Subcutaneous adipose tissue (tissue), 4 donors: ENCODE results near the gene CSNK1G1. TPM values are rescaled to one million over a fixed set of nuclear protein-coding genes. Genes with fewer than 3 reads are reported as not detected.

Experiments used
- total RNA-seq, 4 donors: library from RNA; depleted of rRNA; stranded (reverse); fragments of >200 nt; gene quantifications; one replicate each; pipeline ENCODE4 v1.1.0, GENCODE V29; 2016
- TF ChIP-seq, protein P1 (sequence below): fragments of 450-650 bp; IDR thresholded peaks from one replicate; pipeline ENCODE4 v1.5.1; 2016; ENCODE audit warnings: low read depth, mild to moderate bottlenecking, control low read depth, antibody characterized with exemption, moderate library complexity

The CSNK1G1 gene
- total RNA-seq, 4 donors from 2014 or later, result 13.0 to 26.7 (median 16.2) TPM

DNA sequence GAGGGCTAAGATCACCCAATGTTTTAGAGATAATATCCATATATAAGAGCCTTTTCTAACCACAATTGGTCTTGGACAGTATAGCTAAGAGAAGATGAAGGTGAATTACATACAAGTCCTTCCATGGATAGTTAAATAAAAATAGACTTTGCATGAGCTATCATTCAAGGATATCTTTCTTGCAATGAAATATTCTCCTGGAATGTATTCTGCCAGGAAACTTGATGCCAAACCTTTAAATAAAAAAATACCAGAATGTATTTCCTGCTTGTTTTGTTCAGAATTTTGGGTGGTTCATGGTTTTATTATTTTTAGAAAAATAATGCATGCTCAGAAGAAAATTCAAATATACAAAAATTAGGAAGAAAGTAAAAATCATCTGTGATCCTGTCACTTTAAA lies 104.3 kb downstream of the CSNK1G1 start:
- TF ChIP-seq, protein P1, sequence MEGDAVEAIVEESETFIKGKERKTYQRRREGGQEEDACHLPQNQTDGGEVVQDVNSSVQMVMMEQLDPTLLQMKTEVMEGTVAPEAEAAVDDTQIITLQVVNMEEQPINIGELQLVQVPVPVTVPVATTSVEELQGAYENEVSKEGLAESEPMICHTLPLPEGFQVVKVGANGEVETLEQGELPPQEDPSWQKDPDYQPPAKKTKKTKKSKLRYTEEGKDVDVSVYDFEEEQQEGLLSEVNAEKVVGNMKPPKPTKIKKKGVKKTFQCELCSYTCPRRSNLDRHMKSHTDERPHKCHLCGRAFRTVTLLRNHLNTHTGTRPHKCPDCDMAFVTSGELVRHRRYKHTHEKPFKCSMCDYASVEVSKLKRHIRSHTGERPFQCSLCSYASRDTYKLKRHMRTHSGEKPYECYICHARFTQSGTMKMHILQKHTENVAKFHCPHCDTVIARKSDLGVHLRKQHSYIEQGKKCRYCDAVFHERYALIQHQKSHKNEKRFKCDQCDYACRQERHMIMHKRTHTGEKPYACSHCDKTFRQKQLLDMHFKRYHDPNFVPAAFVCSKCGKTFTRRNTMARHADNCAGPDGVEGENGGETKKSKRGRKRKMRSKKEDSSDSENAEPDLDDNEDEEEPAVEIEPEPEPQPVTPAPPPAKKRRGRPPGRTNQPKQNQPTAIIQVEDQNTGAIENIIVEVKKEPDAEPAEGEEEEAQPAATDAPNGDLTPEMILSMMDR, result no peak

DNA sequence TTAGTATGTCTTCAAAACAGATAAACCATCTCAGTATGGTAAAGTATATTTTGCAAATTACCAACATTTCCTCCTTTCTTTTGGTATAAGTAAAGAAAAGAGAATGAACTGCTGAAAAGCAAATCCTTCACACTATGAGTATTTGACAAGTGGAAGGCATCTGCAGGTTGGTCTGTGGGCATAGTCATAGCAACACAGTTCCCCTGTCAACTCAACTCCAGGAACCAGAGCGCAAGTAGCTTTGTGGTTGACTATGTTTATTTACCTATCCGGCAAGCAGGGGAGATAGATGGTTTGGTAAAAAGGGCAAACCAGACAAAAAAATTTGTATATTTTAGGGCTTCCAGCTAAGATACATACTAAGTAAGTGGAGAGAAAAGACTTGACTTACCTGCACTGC lies 104.9 kb downstream of the CSNK1G1 start:
- TF ChIP-seq, protein P1, result no peak

DNA sequence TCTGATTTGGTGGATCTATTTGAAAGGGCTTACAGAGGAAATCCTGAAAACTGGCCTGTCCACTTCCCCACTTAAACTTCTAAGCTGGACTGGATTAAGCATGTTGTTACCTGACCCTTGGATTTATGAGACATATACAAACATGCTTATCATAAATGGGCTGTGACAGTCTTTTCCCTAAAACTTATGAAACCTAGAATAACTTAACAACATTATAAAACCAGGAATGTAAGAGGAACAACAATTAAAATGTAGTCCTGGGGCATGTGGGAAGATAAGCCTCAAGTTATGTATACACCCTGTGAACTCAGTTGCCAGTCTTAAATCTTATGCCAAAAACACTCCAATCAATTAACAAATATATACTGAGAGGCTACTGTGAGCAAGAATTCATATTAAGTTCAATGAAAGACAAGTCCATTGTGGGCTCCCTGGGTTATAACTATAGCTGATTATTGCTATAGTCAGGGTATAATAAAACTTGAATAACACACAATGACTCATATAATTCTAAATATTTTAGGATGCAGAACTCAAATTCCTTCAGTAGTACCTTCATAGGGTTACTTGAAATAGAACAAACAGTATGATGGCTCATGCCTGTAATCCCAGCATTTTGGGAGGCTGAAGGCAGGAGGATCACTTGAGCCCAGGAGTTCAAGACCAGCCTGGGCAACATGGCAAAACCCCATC lies 105.9 kb downstream of the CSNK1G1 start:
- TF ChIP-seq, protein P1, result no peak

DNA sequence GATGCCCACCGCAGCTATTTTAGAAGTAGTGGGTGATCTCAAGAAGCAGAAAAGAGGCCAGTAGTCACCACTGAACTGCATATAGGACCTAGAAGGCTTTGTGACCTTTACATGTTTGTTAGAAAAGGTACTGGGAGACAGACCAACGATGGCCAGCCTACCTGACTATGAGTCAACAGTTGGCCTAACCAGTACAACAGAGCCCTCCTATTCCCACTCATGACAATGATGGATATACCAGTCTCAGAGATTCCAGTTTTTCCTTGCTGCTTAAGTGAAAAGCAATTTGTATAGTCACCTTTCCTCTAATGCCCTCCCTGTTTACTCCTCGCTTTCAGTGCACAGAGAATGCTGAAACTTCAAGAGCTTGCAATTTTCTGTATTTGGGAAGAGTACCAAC lies 106.6 kb downstream of the CSNK1G1 start:
- TF ChIP-seq, protein P1, result no peak

DNA sequence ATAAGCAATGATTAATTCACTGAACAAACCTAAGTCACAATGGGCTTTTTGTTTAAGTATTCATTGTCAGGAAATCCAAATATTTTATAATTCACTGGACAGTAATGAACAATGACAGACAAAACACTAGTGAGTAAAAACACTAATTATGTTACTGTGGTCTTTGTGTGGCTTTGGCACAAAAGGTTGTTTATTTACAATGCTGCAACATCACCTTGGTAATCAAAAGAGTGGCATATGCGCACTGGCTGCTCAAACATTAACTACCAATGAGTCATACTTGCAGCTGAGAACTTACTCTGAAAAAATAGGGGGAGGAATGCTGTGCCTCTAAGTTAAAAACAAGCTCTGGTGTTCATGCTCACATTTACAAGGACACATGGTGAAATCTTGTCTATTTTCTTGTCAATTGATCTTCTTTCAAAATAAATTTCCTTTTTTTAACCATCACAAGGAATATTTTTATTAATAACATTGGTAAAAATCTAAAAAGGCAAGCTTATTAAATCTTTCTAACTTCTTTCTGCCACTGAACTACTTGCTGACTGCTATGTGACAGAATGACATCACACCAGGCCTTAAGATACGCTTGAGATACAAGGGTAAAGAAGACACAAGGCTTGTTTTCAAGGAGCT lies 107.9 kb downstream of the CSNK1G1 start:
- TF ChIP-seq, protein P1, result no peak

DNA sequence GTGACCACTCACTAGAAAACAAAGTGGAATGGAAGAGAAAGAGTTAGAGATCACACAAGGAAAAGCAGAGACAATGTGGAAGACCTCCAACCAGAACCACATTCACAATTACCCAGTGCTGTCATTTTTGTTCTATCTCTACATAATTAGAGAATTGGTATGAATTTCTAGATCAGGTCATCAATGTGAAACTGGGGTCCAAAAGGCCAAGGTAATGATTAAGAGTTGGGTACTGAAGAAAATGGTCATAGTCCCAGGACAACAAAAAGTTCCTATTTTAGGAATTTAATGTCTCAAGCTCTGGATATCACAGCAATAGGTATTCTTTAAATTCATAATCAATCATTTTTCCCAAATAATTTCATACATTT lies 108.5 kb downstream of the CSNK1G1 start:
- TF ChIP-seq, protein P1, result no peak

DNA sequence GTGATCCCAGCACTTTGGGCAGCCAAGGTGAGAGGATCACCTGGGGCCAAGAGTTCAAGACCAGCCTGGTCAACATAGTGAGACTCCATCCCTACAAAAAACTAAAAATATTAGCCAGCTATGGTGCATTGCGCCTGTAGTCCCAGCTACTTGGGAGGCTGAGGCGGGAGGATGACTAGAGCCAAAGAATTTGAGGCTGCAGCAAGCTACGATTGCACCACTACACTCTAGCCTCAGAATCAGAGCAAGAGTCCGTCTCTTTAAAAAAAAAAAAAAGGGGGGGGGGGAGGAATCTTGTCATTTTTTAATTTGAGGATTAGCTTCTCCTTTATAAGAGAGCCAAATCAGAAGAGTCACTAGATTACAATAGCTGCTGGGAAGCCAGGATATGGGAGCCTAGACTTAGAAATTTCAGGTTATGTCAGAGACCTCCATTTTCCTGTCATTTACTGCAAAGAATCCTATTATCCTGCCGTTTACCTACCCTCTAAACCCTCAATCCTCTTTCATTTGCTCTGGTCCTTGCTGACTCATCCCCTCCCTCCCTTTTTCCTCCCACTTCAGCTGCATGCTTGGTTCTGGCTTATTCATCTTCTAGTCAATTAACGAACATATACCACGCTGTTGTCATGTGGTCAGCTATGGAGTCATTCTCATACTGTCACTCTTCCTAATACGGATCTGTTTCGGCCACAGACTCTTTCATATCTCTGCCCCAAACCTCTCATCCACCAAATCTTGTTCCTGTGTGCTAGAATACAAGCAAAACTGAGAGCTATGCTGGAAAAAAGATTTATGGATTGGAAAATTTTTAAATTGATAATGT lies 109.4 kb downstream of the CSNK1G1 start:
- TF ChIP-seq, protein P1, result no peak
